Activated T-cell treated with anti-CD3 and anti-CD28 coated beads, Interleukin-2, amount 50 U/mL, for 48 hours (primary cell): ENCODE measurements around the gene GNAO1.

Source experiments
- DNase-seq, 2 experiments: peaks; one replicate each; pipeline ENCODE4 v3.0.0-alpha.2; 2020

Gene GNAO1

DNA sequence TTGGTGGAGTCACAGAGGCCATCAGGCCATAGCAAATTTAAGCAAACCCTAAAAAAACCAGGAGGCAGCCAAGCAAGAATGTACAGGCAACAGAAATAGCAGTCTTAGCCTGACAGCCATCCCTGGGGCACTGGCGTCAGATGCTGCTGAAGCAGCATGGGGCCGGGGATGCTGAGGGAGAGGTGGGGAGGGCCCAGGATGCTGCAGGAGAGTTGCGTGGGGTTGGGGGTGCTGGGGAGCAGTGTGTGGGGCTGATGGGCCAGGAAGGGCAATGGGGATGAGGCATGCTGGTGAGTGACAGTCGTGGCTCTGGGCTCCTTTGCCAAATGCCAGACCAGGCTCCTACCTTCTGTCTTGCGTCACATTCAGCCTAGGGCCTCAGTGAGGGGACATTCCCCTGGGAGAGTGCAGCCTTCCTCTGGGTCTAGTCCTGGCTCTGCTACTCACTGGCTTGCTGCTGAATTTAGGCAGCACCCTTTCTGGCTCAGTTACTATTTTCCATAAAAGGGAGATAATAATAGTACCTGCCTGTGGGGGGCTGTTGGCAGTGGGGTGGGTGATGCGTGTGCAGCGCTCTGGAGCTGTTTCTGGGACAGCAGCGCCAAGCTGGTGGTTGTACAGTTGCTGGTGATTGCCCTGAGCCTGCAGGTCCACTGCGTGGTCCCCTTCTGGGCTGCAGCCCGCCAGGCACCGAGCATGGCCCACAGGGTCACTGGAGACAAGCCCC is 146.0 kb downstream of the GNAO1 start:
- DNase-seq, result no peak

- no peak for DNase-seq
These were observed 146.6 kb downstream of the GNAO1 start for GRCh38 chr16:56337858-56338325.

DNA sequence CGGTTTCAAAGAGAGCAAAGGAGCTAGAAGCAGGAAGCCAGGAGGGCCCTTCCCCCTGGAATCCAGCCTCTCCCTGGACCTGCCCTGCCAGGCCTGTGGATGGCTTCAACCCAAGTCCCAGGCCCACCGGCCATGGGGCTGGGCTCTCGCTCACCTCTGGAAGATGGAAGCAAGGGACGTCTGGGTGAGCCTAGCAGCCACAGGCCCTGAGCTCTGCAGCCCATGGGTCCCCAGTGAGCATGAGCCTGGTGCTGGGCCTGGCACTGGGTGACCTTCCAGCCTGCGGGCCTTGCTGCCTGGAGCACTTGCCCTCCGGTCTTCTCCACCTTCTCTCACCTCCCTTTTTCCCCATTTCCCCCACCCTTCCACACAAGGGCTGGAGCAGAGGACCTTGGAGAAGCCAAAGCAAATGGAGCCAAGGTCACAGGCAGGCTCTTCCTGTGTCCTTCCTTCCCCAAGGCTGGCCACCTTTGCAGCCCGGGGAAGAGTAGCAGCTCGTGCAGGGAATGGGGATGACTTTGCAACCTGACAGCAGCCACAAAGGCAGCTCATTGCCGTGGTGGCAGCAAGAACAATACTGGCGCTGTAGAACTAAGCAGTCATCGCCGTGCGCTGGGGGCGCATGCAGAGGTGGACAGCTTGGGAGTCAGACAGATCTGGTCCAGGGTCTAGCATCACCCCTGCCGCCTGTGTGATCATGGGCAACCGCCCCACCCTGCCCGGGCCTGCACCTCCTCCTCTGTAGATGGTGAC is 147.5 kb downstream of the GNAO1 start:
- DNase-seq, result no peak

GRCh38 chr16:56339431-56340195 is 148.3 kb downstream of the GNAO1 start:
- DNase-seq, result no peak

- no peak for DNase-seq
These were observed 149.1 kb downstream of the GNAO1 start for GRCh38 chr16:56340416-56340815.

GRCh38 chr16:56340864-56341365 is 149.6 kb downstream of the GNAO1 start:
- no peak for DNase-seq

DNA sequence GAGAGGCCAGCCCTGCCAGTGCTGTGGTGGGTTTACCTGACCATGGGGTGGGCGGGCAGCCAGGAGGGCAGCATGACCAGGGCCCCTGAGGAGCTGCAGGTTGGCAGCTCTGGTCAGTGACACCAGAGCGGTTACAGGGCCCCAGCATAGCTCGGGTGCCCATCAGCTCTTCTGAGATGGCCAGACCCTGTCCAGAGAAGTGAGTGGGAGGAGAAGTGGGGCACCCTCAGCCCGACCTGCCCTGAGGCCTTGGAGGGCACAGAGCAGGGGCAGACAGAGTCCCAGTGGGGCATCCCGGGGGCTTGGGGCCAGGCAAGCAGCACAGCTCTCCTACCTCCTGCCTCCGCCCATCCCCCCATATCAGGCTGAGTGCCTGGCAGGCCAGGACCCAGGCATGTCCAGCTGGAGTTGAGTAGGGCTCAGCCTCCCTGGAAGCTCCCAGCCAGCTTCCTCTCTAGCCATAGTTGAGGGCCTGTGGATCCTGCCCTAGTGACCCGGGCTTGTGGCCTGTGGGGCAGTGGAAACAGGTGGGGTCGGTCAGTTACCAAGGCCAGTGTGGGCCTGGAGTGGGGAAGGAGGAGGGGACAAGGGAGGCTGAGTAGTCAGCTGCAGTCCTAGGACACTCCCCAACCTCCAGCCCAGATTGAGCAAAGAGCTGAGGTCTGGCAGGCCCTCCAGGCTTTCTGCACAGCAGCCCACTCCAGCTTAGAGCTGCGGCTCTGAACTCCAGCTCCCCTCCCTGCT is 150.5 kb downstream of the GNAO1 start:
- no peak for DNase-seq

GRCh38 chr16:56343661-56344517 is 152.6 kb downstream of the GNAO1 start:
- no peak for DNase-seq

DNA sequence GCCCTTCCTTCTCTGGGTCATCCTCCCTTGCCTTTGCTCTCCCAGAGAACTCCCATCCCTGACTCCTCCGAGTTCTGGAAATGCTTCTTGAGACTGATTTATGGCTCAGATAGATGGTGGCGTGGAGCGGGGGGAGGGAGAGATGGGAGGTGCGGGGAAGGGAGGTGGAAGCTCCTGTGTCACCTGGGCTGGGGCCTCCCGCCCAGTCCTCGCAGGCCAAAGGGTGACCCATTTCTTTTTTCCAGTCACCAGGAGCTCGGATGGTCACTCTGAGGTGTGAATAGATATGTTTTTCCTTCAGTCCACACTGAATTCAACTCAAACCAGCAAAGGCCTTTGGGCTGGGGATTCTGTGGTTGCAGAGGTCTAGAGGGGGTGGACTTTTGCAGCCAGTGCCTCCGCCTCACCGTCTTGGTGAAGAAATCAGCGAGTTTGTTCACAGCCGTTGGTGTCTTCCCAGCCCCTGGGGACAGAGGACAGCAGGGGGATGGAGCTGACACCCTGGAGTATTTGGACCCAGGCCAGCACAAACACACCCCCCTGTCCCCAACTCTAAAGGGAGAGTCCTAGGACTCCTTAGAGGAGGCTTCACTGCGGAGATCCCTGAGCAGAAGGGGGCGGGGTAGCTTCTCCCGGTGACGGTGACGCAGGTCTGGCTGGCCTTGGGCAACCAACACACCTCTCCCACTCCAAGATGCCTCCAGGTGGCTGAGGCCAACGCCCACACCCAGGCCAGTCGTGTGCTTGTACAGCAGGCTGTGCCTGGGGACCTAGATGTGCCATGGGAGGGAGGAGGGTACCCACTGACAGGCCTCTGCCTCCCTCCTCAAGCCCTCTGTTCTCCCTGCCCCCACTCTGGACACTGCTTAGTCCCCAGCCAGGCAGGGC is 153.5 kb downstream of the GNAO1 start:
- DNase-seq, result no peak

DNA sequence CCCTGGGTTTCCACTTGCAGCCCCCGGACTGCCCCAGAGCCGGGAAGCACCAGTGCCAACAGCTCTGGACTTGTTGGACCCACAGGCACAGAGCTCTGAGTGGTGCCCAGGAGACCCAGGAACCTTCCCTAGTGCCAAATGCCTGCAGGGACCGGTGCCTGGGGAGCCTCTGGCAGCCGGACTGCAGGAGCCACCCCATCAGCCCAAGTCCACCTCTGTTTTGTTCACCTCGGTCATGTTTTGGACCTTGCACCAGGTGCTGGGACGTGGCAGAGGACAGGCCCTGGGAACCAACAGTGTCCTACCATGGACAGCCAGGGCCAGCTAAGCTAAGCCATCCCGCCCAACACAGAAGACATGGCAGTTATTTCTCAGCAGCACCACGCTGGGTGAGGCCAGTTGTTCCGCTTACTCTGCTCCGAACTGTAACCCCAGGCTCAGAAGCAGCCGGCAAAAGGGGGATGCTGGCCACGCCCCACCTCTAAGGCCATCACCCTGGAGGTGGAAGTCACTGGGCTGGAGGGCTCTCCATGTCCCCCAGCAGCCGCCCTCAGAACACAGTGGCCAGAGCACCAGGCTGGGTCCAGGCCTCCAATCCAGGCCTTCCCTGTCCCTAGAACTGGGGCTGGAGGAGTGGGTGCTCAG is 154.2 kb downstream of the GNAO1 start:
- DNase-seq, result no peak

GRCh38 chr16:56346131-56346890 is 155.0 kb downstream of the GNAO1 start:
- DNase-seq, result no peak

DNA sequence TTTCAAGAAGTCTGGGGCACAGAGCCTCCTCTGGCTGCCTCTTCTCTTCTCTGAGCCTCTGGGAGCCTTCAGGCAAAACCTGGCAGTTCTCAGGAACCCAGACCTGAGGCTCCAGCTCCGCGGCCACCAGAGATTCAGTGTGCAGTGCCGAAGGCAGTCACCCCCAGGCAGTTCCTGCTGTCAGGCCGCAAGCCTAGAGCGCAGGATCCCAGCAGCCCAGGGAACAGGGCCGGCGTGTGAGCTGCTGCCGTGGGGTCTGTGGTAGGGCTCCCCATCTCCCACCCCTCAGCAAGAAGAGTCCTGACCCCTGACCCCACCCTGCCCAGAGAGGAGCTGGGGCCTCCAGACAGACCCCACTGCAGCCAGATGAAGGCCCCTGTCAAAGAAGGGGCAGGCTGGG is 155.9 kb downstream of the GNAO1 start:
- no peak for DNase-seq

DNA sequence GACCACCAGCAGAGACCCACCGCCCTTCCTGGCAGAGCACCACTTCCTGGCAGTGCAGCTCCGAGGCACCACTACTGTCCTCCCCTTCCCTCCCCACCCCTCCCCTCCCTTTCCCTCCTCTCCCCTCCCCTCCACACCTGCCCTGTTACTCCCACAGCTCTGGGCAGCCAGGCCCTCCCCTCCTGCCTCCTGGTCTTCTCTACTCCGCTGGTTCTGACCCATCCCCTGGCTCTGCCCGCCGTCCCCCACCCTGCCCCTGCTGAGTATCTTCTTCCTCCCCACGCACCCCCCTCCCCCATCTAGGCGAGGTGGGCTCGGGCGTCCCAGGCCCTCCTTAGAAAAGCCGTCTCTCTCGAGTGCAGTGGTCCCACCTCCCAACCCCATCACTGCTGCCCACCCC is 156.4 kb downstream of the GNAO1 start:
- no peak for DNase-seq

- no peak for DNase-seq
These were observed 157.1 kb downstream of the GNAO1 start for GRCh38 chr16:56348168-56349085.

DNA sequence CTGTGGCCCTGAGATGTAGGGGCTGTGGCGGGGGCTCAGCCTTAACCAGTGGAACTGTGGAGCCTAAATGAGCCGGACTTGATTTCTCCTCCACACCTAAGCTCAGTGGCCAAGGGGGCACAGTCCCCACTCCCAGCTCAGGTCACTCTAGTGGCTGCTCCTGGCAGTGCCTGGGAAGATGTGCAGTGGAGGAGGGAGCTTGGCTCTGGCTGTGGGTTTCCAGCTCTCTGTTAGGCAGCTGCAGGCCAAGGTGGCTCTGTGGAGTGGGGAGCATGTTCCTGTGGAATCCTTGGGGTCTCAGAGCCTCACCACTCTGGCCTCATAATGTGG is 157.8 kb downstream of the GNAO1 start:
- no peak for DNase-seq

- DNase-seq, result no peak
These were observed 158.4 kb downstream of the GNAO1 start for GRCh38 chr16:56349711-56350161.

DNA sequence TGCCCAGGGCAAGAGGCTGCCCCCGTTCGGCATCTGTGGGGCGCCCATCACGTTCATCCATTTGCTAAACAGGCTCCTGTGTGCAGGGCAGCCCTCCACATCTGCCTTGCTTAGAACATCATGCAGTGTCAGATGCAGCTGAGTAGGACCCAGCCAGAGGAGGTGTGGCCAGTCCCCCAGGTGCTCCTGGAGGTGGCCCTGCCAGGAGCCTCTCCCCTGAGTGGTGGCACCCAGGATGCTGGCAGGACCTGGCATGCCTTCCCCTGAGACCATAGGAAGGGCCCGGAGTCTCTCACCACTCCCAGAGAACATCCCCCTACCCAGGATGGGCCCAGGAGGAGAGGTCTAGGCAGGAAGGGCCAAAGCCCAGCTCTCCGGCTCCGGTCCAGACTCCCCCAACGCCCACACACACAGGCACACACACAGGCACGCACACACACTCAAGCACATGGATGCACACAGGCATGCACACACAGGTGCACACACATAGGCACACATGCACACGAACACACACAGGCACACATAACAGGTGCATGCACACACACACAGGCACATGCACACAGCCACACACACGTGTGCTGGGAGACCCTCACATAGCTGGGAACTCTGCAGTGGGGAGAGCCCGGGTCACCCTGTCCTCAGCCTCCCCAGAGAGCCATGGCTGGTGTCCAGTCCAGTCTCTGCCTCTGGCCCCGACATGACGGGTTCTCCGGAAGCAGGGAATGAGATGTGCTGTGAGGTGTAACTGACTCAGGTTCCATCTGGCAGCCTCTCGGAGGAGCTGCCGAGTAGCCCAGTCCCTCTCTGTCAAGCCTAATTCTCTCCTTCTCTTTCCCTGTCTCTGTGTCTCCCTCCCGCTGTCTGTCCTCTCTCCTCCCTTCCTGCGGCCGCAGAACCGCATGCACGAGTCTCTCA is 159.5 kb downstream of the GNAO1 start:
- no peak for DNase-seq
